Measurements from ENCODE around the gene IL10RB.
"Not testable (repeated sequence)": the region's sequence is repeated elsewhere in the genome, so short reads cannot be mapped to it uniquely, and the experiment has no call there.

IL10RB gene

GRCh38 chr21:33302796-33303195 is 36.6 kb downstream of the IL10RB start:
- DNase-seq (ENCODE audit: low read depth) = no peak

GRCh38 chr21:33305344-33305671 is 39.1 kb downstream of the IL10RB start:
- no peak for DNase-seq (ENCODE audit: low read depth)

- DNase-seq (ENCODE audit: low read depth) = no peak
Observed at GRCh38 chr21:33305938-33306337, 39.8 kb downstream of the IL10RB start.

DNA sequence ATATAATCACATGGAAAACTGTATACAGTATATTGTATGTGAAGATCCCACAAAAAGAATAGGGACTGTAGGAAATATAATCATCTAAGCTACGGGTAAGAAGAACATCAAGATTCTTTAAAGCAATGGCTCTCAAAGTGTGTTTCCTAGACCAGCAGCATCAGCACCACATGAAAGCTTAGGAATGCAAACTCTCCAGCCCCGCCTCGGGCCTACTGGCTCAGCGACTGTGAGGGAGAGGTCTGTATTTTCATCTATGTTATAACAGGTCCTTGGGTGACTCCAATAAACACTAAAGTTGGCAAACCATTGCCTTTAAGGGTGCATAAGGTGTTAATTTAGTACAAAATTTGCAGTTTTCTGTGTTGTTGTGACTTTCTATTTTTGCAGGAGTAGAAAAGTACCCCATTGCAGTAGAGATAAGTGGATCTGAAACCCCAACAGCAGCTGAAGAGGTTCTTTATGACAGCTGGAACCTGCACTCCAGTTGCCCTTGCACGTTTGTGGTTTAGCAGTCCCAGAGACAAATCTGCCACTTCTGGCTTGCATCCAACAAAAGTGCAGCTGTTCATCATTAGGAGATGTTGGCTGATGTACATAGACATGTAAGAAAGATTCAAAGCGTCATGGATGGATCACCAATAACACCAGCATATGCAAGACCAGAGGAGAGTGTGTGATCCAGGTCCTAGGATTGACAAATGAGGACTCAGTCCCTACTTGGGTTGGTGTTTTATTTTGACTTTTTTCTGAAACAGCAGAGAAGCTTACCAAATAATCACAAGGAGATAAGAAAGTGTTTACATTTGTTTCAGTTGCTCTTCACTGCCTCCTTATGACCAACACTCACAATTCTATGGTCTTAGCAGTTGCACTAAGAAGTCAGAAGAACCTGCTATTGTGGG is 42.7 kb downstream of the IL10RB start:
- DNase-seq (ENCODE audit: low read depth) = peak; percentile 30

DNA sequence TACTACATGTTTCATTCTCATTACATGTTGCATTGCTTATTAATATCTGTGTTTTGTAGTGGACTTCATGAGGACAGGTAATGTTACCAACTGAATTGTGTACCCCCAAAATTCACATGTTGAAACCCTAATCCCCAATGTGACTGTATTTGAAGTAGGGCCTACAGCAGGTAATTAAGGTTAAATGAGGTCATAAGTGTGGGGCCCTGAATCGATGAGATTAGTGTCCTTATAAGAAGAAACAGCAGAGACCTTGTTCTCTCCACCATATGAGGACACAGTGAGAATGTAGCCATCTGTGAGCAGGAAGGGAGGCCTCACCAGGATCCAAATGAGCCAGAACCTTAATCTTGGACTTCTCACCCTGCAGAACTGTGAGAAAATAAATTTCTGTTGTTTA is 43.6 kb downstream of the IL10RB start:
- DNase-seq (ENCODE audit: low read depth) = no peak

- DNase-seq (ENCODE audit: low read depth) = no peak
Observed at GRCh38 chr21:33312121-33312520, 46.0 kb downstream of the IL10RB start.

- DNase-seq (ENCODE audit: low read depth) = no peak
Observed at GRCh38 chr21:33313183-33313582, 47.0 kb downstream of the IL10RB start.

GRCh38 chr21:33313611-33314010 is 47.4 kb downstream of the IL10RB start:
- DNase-seq (ENCODE audit: low read depth) = no peak

DNA sequence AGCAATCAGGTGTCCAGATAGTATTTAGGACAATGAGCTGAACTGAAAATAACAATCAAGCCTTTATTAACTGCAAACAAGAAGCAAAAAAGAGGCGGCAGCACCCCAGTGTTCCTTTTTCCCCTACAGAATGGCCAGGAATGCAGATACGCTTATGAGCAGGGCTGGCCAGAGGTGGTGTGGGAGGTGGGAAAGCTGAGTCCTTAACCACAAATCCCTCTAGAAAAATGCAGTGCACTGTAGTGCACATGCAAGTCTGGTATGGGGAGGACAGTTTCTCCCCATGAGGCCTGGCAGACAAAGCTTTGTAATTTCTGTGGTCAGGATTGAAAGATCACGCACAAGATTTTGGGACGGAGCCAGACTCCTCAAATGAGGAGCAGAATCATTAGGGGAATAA is 47.9 kb downstream of the IL10RB start:
- no peak for DNase-seq (ENCODE audit: low read depth)

DNA sequence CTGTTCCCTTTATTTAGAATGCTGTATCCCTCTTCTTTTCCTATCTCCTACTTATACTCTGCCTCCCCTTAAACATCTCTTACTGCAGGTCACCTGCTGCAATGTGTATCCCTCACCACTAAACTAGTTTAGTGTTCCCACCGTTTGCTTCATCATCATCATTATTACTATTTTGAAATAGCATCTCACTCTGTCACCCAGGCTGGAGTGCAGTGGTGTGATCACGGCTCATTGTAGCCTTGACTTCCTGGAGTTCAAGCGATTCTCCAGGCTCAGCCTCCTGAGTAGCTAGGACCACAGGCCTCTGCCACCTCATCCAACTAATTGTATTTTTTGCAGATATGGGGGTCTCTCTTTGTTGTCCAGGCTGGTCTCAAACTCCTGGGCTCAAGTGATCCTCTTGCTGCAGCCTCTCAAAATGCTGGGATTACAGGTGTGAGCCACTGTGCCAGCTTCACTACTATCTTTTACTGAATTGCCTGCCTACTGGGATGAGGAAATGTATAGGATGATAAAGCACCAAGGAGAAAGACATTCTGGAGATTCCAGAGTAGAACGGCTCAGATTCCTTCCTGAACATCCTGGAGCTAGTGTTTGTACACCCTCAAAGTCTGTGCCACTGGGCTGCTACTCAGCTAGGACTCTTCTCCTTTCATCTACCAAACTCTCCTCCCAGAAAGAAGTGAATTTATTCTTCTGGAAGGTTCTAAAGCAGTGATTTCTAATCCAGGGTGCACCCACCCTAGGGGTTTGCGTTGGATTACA is 50.0 kb downstream of the IL10RB start:
- no peak for DNase-seq (ENCODE audit: low read depth)

GRCh38 chr21:33317145-33317544 is 51.0 kb downstream of the IL10RB start:
- DNase-seq (ENCODE audit: low read depth) = no peak

DNA sequence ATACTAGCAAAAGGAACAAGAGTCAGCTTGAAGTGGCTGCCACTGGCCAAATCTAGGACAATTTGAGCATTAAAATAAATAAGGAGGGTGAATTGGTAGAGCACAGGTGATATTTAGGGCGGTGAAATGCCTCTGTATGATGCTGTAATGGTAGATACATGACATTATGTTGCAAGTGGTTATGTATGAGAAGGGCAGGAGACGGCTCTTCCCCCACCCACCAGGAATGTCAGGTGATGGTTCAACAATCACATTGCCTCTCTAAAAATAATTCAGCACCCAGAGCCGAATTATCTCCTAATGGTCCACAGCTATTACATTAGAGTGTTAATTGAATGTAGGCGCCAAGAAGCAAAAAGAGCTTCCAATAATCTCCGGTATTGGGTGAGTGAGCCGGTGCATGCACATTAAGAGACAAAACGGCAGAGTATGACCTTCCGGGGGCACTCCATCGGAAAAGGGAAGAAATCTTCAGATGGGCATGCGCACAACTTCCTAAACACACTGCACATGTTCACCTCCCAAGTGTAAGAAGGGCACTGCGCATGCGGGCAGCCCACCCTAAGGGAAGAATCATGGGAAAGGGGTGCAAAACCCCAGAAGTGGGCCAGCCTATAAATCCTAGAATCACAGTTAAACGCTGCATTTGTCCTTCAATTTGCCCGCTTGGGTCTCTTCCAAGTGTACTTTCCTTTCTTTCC is 51.8 kb downstream of the IL10RB start:
- no peak for DNase-seq (ENCODE audit: low read depth)

DNA sequence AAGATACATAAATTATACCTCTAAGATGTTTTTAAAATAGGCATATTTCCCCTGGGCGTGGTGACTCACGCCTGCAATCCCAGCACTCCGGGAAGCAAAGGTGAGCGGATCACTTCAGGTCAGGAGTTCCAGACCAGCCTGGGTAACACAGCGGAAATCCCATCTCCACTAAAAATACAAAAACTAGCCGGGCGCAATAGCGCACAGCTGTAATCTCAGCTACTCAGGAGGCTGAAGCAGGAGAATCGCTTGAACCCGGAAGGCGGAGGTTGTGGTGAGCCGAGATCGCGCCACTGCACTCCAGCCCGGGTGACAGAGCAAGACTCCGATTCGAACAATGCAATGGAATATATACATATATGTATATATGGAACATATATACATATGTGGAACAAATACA is 54.8 kb downstream of the IL10RB start:
- not testable (repeated sequence) for DNase-seq (ENCODE audit: low read depth)

GRCh38 chr21:33323610-33324009 is 57.4 kb downstream of the IL10RB start:
- not testable (repeated sequence) for DNase-seq (ENCODE audit: low read depth)

- DNase-seq (ENCODE audit: low read depth) = peak; percentile 92
Observed at GRCh38 chr21:33324291-33325221, 58.4 kb downstream of the IL10RB start, which contains the start of gene IFNAR1. Gene IFNAR1 (plus strand): TSS chr21:33324970. CDS start chr21:33325056, 86 bp downstream.

GRCh38 chr21:33325222-33326067 is 59.3 kb downstream of the IL10RB start:
- peak; percentile 72 for DNase-seq (ENCODE audit: low read depth)

DNA sequence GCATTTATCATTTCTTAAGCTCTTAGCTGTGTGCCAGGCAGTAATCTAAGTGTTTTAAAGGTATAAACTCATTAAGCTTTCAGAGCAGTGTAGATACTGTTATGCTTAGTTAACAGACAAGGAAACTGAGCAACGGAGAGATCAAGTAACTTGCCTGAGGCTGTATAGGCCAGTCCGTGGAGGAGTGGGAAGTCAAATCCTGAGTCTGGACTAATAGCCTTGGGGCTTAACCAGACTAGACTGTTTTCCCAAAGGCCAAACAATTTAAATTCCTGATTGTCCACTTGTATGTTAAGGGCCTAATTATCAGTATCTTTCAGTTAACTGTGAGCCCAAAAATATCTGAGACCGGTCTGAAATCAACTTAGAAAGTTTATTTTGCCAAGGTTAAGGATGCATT is 61.2 kb downstream of the IL10RB start:
- DNase-seq (ENCODE audit: low read depth) = no peak

DNA sequence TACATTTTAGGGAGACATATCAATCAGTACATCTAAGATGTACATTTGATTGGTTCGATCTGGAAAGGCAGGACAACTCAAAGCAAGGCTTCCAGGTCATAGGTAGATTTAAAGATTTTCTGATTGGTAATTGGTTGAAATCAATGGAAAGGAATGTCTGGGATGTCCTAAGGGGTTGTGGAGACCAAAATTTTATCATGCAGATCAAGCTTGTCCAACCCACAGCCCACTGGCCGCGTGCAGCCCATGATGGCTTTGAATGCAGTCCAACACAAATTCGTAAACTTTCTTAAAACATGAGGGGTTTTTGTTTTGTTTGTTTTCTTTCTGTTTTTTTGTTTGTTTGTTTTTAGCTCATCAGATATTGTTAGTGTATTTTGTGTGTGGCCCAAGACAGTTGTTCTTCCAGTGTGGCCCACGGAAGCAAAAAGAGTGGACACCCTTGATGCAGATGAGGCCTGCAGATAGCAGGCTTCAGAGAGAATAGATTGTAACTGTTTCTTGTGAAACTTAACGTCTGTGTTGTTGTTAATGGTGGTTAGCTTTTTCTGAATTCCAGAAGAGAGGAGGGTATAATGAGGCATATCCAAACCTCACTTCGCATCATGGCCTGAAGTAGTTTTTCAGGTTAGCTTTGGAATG is 61.7 kb downstream of the IL10RB start:
- no peak for DNase-seq (ENCODE audit: low read depth)

- no peak for DNase-seq (ENCODE audit: low read depth)
Observed at GRCh38 chr21:33330726-33331125, 64.6 kb downstream of the IL10RB start.

GRCh38 chr21:33332143-33332542 is 66.0 kb downstream of the IL10RB start:
- no peak for DNase-seq (ENCODE audit: low read depth)
